ENCODE data around the gene KAT14.

GRCh38 chr20:18164356-18164755 lies 26.7 kb downstream of the KAT14 start:
- TF ChIP-seq, protein P1, sequence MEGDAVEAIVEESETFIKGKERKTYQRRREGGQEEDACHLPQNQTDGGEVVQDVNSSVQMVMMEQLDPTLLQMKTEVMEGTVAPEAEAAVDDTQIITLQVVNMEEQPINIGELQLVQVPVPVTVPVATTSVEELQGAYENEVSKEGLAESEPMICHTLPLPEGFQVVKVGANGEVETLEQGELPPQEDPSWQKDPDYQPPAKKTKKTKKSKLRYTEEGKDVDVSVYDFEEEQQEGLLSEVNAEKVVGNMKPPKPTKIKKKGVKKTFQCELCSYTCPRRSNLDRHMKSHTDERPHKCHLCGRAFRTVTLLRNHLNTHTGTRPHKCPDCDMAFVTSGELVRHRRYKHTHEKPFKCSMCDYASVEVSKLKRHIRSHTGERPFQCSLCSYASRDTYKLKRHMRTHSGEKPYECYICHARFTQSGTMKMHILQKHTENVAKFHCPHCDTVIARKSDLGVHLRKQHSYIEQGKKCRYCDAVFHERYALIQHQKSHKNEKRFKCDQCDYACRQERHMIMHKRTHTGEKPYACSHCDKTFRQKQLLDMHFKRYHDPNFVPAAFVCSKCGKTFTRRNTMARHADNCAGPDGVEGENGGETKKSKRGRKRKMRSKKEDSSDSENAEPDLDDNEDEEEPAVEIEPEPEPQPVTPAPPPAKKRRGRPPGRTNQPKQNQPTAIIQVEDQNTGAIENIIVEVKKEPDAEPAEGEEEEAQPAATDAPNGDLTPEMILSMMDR (IDR thresholded peaks at IDR 0.05), result no peak
- no peak for TF ChIP-seq POLR2A (IDR thresholded peaks at IDR 0.05)

All from adrenal gland (tissue), 5 donors.